HCT116 (cell line): ENCODE measurements around the gene C1orf35. TPM values are rescaled to one million over a fixed set of nuclear protein-coding genes. Genes with fewer than 3 reads are reported as not detected.

Source experiments
- ATAC-seq: fragments of 200-7000 bp; cut with Tn5 transposase; 2 replicates; pipeline ENCODE4 v1.9.1; 2020; ENCODE audit warnings: mild to moderate bottlenecking, moderate library complexity
- BruUV-seq: library from RNA; stranded (reverse); fragments of 400-500 nt; replicated peaks from 2 replicates; lab custom pipeline; 2021; lab: Mats Ljungman, UMichigan
- CTCF ChIA-PET: fragments of 300-600 bp; sonication (Branson Sonifier 250); formaldehyde crosslinking; loops from one replicate; lab custom pipeline; 2021; ENCODE audit warnings: antibody characterized with exemption; lab: Charles Lee
- POLR2A ChIA-PET: fragments of 300-600, 350-600 bp; sonication (Branson Sonifier 250); formaldehyde crosslinking; loops from one replicate; lab custom pipeline; 2021; ENCODE audit warnings: antibody characterized with exemption; lab: Charles Lee
- RAD21 ChIA-PET, 2 experiments: fragments of 300-600 bp; sonication (Branson Sonifier 250); formaldehyde crosslinking; loops; one replicate each; lab custom pipeline; 2023; ENCODE audit warnings: low total read pairs in 2 of 2; ENCODE audit not compliant: uncharacterized antibody in 2 of 2, unreplicated experiment in 2 of 2, low non-redundant PET in 1 of 2; lab: Charles Lee
- DNase-seq: peaks from one replicate; pipeline ENCODE4 v3.0.0-alpha.2; 2010; ENCODE audit warnings: low read depth, low spot score
- H2AFZ ChIP-seq: fragments of 200-600 bp; shearing (Covaris generic), sonication (generic); 2 replicates; pipeline ENCODE4 v1.6.1; 2017; ENCODE audit warnings: low read depth, mixed run types, mixed read lengths, antibody characterized with exemption, low read length; ENCODE audit not compliant: poor library complexity, severe bottlenecking
- H3K27ac ChIP-seq: 2 replicates; pipeline ENCODE4 v1.5.1; 2012; ENCODE audit warnings: low read depth, low read length
- H3K27me3 ChIP-seq: fragments of 200-600 bp; sonication (generic); 2 replicates; pipeline ENCODE4 v1.6.1; 2016; ENCODE audit warnings: mixed run types, low read length, mixed read lengths; ENCODE audit not compliant: insufficient read depth
- H3K36me3 ChIP-seq, 2 experiments: fragments of 200-500 bp in 1 of 2; fragments of 200-600 bp in 1 of 2; sonication (Bioruptor generic) in 1 of 2; sonication (generic) in 1 of 2; 2 replicates each; pipeline versions ENCODE4 v1.5.1 to v1.6.1; 2014 to 2016; ENCODE audit warnings: low read length in 2 of 2, inconsistent platforms in 1 of 2, mixed read lengths in 1 of 2, mixed run types in 1 of 2; ENCODE audit not compliant: insufficient read depth in 2 of 2, control insufficient read depth in 1 of 2
- H3K4me1 ChIP-seq, 2 experiments: fragments of 200-600 bp in 1 of 2; sonication (generic) in 1 of 2; 2 replicates each; pipeline versions ENCODE4 v1.5.1 to v1.6.1; 2012 to 2017; ENCODE audit warnings: low read length in 2 of 2, inconsistent platforms in 1 of 2, mild to moderate bottlenecking in 1 of 2, mixed read lengths in 1 of 2, mixed run types in 1 of 2, moderate library complexity in 1 of 2; ENCODE audit not compliant: insufficient read depth in 2 of 2, control insufficient read depth in 1 of 2
- H3K4me2 ChIP-seq: fragments of 200-600 bp; sonication (generic); 2 replicates; pipeline ENCODE4 v1.6.1; 2017; ENCODE audit warnings: mixed run types, low read length, mixed read lengths
- H3K4me3 ChIP-seq, 2 experiments: fragments of 200-600 bp in 1 of 2; sonication (generic) in 1 of 2; replicated peaks in 1 of 2; 2 replicates each; pipeline ENCODE4 v1.5.1; 2011 to 2016; ENCODE audit warnings: low read length in 2 of 2, control low read depth in 1 of 2, low read depth in 1 of 2, mild to moderate bottlenecking in 1 of 2, mixed read lengths in 1 of 2, mixed run types in 1 of 2
- H3K79me2 ChIP-seq: fragments of 200-600 bp; sonication (generic); 2 replicates; pipeline ENCODE4 v1.6.1; 2017; ENCODE audit warnings: mild to moderate bottlenecking, mixed run types, low read length, moderate library complexity, mixed read lengths; ENCODE audit not compliant: insufficient read depth
- H3K9ac ChIP-seq: fragments of 200-600 bp; sonication (generic); 2 replicates; pipeline ENCODE4 v1.6.1; 2016; ENCODE audit warnings: low read length, mixed read lengths
- H3K9me2 ChIP-seq: fragments of 200-600 bp; sonication (generic), shearing (Covaris generic); 2 replicates; pipeline ENCODE4 v1.6.1; 2017; ENCODE audit warnings: mixed run types, mild to moderate bottlenecking, moderate library complexity; ENCODE audit not compliant: insufficient read depth
- H3K9me3 ChIP-seq, 2 experiments: fragments of 200-500 bp in 1 of 2; fragments of 200-600 bp in 1 of 2; sonication (Bioruptor generic) in 1 of 2; sonication (generic) in 1 of 2; 2 replicates each; pipeline ENCODE4 v1.6.1; 2014 to 2017; ENCODE audit warnings: low read length in 2 of 2, mixed read lengths in 2 of 2, inconsistent platforms in 1 of 2, low read depth in 1 of 2, mild to moderate bottlenecking in 1 of 2, mixed run types in 1 of 2, moderate library complexity in 1 of 2; ENCODE audit not compliant: control insufficient read depth in 1 of 2, insufficient read depth in 1 of 2
- H4K20me1 ChIP-seq: fragments of 200-600 bp; sonication (generic), shearing (Covaris generic); 2 replicates; pipeline ENCODE4 v1.6.1; 2017; ENCODE audit warnings: mixed run types, mild to moderate bottlenecking, moderate library complexity; ENCODE audit not compliant: insufficient read depth
- RAD21 ChIP-seq: IDR thresholded peaks from 2 replicates; pipeline ENCODE4 v1.6.1; 2012; ENCODE audit warnings: low read depth, mild to moderate bottlenecking
- intact Hi-C: fragments of 100-400 bp; cut with micrococcal nuclease; formaldehyde crosslinking; loops from 2 replicates; pipeline ENCODE4 v1.10.0; 2022
- total RNA-seq: library from RNA; stranded (reverse); gene quantifications from one replicate; pipeline ENCODE4 v1.2.1, GENCODE V29; 2021; ENCODE audit not compliant: unreplicated experiment
- TF ChIP-seq, protein P1 (sequence below): IDR thresholded peaks from 2 replicates; pipeline ENCODE4 v1.6.1; 2012; ENCODE audit warnings: low read depth

The C1orf35 gene
- total RNA-seq, 1 experiment from 2014 or later = 26.1 TPM

DNA sequence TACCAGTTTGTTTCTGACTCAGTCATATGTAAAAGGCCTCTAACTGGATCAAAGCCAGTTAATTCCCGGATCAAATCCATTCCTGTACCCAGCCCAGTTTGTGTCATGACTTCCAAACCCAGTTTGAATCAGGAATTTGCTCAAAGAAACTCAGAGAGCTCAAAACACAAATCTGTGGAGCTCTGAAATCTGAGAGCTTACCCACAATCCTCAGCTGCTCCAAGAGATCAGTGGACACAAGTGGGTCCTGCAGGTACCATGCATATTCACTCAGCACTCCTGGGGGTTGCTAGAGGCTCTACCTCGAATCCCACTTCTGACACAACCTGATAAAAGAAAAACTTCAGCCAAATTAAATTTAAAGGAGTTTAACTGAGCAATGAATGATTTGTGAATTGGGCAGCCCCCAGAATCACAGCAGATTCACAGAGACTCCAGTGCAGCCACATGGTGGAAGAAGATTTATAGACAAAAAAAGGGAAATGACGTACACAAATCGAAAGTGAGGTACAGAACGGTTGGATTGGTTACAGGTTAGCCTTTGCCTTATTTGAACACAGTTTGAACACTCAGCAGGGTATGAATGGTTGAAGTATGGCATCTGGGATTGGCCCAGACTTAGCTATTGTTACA is 17.8 kb upstream of the C1orf35 start:
- no TSS peak for BruUV-seq

More for the DNA sequence above, 17.8 kb upstream of the C1orf35 start:
- ChIA-PET RAD21 (no interaction called here), POLR2A (no interaction called here), CTCF (interaction anchor here (2.5 kb wide), 1 partner anchor 10 kb away, joined by 8 read pairs; no protein-coding TSS in a partner anchor)
- DNase-seq (no peak), ATAC-seq (no peak)
- no peak overlapping the region for H3K27ac ChIP-seq
- intact Hi-C loops = no loop called here
- H3K4me2 ChIP-seq = no peak overlapping the region
- no peaks in the 10 kb centered on the region for H3K36me3 ChIP-seq
- H4K20me1 ChIP-seq = no peaks in the 10 kb centered on the region
- H3K79me2 ChIP-seq = no peaks in the 10 kb centered on the region
- no peak for TF ChIP-seq RAD21
- TF ChIP-seq, protein P1, sequence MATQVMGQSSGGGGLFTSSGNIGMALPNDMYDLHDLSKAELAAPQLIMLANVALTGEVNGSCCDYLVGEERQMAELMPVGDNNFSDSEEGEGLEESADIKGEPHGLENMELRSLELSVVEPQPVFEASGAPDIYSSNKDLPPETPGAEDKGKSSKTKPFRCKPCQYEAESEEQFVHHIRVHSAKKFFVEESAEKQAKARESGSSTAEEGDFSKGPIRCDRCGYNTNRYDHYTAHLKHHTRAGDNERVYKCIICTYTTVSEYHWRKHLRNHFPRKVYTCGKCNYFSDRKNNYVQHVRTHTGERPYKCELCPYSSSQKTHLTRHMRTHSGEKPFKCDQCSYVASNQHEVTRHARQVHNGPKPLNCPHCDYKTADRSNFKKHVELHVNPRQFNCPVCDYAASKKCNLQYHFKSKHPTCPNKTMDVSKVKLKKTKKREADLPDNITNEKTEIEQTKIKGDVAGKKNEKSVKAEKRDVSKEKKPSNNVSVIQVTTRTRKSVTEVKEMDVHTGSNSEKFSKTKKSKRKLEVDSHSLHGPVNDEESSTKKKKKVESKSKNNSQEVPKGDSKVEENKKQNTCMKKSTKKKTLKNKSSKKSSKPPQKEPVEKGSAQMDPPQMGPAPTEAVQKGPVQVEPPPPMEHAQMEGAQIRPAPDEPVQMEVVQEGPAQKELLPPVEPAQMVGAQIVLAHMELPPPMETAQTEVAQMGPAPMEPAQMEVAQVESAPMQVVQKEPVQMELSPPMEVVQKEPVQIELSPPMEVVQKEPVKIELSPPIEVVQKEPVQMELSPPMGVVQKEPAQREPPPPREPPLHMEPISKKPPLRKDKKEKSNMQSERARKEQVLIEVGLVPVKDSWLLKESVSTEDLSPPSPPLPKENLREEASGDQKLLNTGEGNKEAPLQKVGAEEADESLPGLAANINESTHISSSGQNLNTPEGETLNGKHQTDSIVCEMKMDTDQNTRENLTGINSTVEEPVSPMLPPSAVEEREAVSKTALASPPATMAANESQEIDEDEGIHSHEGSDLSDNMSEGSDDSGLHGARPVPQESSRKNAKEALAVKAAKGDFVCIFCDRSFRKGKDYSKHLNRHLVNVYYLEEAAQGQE = no peak
- no peaks in the 10 kb centered on the region for H3K9me2 ChIP-seq
- no peak overlapping the region for H2AFZ ChIP-seq
- no peak overlapping the region for H3K9ac ChIP-seq
- H3K9me3 ChIP-seq = peaks cover 0 to 5% of the 10 kb centered on the region in 2 experiments; a peak in 2 of 4 replicates
- no peak overlapping the region for H3K4me3 ChIP-seq
- H3K4me1 ChIP-seq = no peaks in the 10 kb centered on the region
- no peaks in the 10 kb centered on the region for H3K27me3 ChIP-seq
